Esophagus squamous epithelium (tissue), 4 donors: Measurements from ENCODE around the gene CALML5.

Experiments used
- POLR2A ChIP-seq, 4 donors: fragments of 450-650 bp; IDR thresholded peaks; one replicate each; pipeline ENCODE4 v1.6.1; 2017; ENCODE audit warnings: antibody characterized with exemption in 4 of 4, mild to moderate bottlenecking in 4 of 4, moderate library complexity in 3 of 4
- TF ChIP-seq, protein P1 (sequence below), 6 experiments: fragments of 450-650 bp in 4 of 6; fragments of 200-600 bp in 2 of 6; sonication (generic) in 2 of 6; IDR thresholded peaks; one replicate each; pipeline ENCODE4 v1.5.1; 2016 to 2019; ENCODE audit warnings: antibody characterized with exemption in 6 of 6, mild to moderate bottlenecking in 4 of 6, moderate library complexity in 4 of 6

DNA sequence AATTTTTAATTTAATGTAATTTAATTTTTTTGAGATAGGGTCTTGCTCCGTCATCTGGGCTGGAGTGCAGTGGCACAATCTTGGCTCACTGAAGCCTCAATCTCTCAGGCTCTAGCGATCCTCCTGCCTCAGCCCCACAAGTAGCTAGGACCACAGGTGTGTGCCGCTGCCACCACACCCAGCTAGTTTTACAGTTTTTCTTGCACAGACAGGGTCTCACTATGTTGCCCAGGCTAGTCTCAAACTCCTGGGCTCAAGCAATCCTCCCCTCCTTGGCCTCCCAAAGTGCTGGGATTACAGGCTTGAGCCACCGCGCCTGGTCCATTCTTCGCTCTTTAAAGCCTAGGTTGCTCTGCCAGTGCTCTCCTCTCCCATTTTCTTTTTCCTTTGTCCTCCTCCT, 38.3 kb upstream of the CALML5 start:
- TF ChIP-seq, protein P1, sequence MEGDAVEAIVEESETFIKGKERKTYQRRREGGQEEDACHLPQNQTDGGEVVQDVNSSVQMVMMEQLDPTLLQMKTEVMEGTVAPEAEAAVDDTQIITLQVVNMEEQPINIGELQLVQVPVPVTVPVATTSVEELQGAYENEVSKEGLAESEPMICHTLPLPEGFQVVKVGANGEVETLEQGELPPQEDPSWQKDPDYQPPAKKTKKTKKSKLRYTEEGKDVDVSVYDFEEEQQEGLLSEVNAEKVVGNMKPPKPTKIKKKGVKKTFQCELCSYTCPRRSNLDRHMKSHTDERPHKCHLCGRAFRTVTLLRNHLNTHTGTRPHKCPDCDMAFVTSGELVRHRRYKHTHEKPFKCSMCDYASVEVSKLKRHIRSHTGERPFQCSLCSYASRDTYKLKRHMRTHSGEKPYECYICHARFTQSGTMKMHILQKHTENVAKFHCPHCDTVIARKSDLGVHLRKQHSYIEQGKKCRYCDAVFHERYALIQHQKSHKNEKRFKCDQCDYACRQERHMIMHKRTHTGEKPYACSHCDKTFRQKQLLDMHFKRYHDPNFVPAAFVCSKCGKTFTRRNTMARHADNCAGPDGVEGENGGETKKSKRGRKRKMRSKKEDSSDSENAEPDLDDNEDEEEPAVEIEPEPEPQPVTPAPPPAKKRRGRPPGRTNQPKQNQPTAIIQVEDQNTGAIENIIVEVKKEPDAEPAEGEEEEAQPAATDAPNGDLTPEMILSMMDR (IDR thresholded peaks at IDR 0.05), result no peak
- TF ChIP-seq POLR2A (IDR thresholded peaks at IDR 0.05), result no peak
